GF-D8 (cell line): Measurements from ENCODE around the gene LRRC8D.
A peak's percentile ranks its signal among the peaks of the same experiment; 100 is the strongest.

Experiments
- DNase-seq: peaks from one replicate; lab custom pipeline; 2025; lab: John Stamatoyannopoulos, UW

Gene LRRC8D

DNA sequence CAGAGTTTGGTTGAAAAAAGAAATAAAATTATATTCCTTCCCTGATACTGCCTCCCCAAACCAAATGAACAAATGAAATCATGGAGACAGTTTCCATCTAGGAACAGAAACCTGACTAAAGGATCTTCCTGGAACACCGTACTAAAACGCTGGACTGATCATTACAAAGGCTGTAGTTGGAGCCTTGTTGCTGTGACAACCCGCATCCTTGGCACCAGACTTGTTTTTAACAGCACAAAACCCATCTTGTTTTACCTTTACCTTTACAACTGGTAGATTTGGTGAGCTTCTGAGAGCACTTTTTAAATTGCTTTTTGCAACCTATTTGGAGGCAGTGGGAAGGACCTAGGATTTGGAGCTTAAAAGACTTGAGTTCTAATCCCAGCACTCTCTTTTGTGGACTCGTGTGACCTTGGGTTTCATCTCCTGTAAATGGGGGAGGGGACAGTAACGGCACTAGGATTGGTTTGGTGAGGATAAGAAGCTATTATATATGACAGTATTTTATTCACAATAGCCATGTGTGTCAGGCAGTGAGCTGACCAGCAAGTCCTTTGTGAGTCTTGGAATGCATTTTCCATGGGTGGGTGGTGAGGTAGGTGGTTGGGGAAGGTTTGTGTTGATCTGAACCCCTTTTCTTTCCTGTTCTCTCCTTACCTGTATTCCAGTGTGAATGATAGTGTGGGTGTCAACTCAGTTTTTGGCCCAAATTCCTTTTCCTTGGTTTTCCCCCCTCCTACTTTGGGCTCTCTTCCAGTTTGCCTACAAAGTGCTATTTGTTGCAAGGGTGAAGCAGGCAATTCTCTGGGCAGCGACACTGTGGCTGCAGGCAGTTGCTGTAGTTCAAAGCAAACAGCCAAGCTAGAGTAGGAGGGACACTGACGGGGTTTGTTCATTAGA is 12.6 kb downstream of the LRRC8D start:
- DNase-seq, result no peak

DNA sequence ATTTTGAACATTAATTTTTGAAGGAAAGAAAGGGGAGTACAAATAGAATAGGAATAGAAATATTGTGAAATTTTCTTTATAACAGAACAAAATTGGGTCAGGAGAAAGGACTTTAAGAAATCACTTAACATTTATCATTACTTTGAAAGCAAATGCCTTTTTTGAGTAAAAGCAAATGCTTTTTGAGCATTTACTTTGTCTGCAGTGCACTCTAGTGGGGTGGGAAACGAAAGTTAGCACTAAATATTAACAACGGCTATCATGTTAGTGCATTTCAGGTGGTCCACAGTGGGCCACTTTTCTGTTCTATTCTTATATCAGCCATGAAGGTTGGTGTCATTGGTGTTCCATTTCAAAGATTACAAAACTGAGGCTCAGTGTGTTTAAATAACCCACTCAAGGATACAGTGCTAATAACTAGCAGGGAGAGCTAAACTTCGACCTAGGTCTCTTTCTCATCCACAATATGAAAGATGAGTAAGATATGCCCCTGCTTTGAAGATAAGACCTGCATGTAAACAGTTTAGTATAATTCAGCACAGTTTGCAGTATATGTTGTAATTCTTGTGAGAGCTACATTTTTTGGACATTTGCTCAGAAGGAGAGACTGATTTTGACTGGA is 13.4 kb downstream of the LRRC8D start:
- no peak for DNase-seq

DNA sequence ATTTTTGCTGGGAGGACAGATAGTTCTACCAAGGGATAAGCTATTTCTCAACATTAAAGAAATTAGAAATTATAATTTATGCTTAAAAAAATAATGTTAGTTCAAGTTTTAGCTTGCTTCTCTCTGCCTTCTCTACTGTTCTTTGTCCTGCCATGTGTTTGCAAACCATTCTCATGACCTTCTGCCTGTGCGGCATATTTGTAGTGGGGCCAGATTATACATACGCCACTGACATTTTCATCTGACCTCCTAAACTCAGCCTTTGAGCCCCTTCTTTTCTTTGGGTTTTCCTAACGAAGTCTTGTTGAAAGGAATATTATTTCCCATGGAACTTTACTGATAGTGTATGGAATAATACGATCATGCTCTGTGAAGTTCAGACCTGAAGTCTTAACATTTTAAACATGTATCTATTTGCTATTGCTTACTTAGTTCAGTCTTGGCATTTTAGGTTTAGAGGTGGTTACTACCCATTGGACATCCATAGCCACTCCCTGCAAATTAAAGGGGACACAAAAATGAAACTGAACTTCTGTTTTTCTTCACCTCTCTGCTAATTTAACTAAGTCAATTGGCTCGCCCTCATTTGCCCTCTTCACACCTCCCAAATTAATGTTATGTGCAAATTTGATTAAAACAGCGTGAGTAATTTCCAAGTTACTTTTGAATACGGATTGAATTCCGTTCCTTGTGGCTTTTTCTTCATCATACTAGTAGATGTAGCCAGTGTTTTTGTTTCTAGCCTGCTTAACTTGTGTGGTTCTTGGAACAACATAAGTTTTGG is 15.6 kb downstream of the LRRC8D start:
- DNase-seq, result no peak

DNA sequence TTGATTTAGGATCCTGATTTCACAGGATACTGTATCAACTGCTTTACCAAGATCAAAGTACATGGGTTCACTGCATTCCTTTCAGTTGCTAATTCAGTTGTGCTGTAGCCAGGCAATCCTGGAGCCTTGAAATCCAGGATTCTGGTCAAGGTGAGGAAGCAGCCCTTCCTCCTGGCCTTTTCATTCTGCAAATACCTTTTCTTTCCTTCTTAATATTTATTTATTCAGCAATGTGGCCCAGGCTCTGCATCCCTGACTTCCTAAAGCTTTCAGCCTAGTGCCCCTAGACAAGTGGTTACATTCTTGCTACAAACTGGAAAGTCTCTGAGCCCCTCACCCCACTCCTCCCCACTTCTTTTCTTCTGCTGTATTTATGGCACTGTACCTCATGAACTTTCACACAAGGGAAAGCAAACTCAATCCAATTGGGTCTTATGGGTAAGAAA is 16.2 kb downstream of the LRRC8D start:
- no peak for DNase-seq

DNA sequence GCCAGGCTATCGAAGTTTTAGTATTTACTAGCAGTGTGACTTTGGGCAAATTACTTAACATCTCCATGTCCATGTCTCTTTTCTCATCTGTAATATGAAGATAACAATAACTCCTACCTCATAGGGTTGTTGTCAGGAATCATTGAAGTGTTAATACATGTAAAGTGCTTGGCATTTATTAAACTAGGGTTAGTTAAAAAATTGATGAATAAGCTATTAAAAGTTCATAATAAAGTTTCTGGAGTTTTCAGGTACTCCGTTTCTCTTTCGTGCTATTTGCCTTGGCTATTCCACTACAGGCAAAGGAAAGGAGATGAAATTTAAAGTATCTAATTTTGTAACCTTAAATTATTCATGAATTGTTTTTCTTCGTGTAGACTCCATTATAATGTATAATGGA is 16.7 kb downstream of the LRRC8D start:
- DNase-seq, result no peak

DNA sequence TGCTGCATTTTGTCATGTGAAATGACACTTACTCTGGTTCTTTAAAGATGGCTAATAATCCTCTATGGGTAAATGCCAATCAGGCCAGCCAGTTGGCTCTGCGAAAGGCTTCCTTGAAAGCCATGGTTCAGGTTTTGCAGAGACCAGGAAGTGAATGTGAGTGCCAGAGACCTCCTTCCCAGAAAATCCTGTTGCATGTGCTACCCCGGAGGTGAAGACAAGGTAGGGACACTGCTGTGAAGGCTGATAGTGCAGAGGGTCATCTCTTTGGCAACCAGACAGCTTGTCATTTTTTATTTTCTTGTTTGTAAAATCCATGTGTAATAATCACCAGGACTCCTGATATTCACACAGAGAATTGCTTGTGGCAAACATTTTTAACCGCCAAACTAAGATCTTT is 18.7 kb downstream of the LRRC8D start:
- no peak for DNase-seq

DNA sequence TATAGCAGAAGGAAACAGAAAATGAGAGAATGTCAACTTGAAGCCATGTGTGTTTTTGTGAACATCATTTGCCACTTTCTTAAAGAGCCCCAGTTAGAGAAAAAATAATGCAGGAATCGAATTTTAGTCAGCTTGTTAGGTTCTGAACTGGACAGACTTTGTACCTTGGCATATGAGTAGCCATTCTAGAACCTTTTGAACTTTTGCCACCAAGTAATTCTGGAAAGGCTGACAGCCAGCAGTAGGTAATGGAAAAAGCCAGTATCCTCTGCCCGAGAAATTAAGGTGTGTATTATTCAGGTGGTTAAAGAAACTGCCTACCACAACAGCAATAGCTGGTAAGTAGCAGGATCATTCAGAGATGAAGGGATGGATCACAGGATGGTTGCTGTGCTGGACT is 20.7 kb downstream of the LRRC8D start:
- no peak for DNase-seq

DNA sequence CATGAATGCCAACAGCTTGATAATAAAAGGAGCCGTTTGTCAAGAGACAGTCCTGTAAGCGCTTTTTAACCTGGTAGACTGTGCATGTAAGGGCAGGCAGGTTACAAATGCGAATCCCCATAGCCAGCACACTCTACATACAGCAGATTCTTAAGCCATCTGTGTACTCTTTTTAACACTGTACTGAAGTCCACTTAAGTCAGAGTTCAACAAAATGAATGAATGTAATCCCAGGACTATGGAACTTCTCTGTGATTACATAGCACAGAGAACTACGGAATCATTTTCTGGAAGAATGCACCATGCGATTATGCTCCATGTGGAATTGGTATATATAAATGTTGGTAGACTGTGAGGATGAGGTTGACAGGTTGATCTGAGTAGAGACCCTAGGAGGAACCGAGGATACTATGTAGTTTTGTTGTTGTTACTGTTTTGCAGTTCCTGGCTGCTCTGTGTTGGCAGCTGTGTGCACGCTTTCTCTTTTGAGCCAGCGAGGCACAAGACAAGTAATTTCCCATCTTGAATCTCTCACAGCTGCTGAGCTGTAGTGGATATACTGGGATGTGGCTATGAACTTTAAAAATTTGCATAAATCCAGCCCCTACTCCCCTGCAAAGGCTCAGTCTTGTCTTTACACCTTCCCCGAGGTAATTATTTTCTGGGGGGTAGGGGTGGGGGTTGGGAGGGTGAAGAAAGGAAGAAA is 21.9 kb downstream of the LRRC8D start:
- no peak for DNase-seq

DNA sequence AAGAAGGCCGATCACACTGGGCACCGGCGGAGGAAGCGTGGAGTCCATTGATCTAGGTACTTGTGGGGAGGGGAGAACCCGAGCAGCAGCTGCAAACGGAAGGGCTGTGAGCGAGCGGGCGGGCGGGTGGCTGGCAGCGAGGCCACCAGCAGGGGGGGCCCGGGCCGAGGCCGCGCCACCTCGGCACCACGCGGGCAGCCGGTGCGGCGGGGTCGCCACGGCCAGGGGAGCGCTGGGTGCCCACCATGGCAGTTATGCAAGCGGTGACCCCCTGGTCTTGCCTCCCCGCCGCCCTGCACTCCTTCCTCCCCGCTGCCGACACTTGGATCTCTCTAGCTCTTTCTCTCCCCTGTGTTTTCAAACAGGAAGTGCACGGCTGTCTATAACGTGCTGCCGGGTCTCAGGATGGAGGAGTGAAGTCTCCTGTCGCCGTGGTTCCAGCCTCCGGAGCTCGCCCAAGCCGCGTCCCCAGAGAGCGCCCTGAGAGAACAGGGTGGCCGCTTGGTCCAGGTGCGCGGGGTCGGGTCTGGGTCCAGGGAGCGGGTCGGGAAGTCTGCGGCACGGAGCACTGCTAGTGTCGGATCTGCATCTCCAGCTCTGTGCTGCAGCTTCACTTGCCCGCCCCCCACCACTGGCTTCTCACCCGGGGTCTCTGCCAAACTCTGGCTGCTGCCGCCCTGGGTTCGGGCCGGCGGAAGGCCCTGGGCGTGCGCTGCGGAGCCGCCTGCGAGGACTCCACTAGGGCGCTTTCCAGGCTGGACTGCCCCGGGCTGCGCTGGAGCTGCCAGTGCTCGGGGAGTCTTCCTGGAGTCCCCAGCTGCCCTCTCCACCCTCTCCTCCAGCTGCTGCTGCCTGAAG is 22.7 kb downstream of the LRRC8D start:
- DNase-seq, result peak; percentile 49

DNA sequence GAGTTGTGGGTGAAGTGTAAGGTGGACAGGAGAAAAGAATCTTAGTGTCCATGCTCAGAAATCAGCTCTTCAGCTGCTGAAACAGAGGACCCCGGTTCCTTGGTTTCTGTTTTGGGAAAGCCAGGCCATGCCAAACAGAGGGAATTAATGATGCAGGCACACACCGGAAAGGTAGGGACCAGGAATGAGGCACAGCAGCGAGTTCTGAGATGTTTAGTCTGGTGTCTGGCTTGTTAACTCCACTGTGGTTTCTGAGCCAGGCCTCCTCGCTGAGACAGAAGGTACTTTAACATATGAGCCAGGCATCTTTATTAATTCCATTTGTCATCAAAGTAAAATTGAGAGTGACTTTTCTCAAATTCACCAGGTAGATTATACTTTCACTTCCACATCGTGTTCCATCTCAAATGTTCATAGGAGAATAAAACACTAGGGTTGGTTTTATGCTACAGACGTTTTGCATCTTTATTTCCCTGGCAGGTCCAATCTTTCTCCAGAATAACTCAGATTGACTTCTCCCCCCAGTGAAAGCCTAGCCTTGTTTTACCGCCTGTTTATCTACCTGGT is 23.5 kb downstream of the LRRC8D start:
- DNase-seq, result no peak

DNA sequence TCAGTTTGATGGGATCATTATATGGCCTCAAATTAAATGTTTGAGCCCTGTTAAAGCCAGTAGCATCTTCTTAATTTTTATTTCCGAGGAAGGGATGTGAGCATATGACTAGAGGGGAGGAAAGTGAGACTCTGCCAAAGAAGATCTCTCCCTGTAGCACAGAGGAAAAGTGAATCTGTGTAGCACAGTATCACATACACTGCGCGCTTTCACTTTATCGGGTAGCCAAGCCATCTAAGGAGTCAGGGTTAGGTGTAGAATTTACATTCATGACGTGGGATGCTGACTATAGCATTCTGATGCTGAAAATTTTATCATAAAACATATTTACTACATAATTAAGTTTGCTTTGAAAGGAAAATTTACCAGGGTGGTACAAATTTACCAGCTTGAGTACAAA is 24.0 kb downstream of the LRRC8D start:
- no peak for DNase-seq

DNA sequence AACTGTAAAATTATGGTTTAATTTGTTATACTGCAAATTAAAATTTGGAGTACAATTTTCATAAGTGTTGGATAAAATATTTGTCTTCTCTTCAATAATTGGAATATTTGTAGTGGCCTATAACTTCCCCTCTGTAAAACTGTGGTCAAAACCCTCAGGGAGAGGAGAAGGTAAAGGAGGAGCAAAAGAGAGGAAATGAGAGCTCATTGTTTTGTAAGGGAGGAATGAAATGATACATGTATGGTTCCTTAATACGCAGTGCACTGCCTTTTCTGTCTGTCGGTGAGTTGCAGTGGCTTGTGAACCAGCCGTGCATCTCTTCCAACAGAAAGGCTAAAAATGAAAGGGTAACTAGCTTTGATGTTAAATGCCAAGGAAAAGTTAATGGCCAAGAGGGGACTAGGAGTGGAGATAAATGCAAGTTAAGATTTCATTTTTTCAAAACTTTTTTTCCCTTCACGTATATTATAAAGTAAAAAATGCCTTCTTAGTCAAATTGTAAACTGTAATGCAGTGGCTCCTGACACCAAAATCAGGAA is 26.4 kb downstream of the LRRC8D start:
- peak; percentile 39 for DNase-seq

DNA sequence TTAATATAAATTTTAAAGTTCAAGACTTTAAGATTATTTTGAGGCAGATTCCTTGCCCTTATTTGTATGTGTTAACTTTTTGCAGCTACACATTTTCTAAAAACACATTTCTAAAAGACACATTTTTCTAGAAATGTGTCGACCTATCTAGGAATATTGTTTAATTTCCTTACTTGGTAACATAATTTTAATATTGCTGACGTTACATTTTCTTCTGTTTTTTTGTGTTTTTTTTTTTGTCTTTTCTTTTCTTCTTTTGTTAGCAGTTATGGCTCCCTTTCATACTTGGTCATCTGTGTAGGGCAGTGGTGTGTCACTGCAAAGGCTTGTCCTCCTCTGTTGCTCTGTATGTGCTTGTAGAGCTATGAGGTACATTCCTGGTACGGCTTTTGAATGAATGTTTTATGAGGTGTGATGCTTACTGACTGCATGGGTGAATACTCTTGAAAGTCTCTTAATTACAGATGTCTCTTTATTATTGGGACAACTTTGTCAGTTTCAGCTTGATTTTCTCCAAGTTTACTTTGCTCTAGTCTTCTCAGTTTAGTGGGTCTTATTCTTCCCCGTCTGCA is 30.1 kb downstream of the LRRC8D start:
- DNase-seq, result no peak

DNA sequence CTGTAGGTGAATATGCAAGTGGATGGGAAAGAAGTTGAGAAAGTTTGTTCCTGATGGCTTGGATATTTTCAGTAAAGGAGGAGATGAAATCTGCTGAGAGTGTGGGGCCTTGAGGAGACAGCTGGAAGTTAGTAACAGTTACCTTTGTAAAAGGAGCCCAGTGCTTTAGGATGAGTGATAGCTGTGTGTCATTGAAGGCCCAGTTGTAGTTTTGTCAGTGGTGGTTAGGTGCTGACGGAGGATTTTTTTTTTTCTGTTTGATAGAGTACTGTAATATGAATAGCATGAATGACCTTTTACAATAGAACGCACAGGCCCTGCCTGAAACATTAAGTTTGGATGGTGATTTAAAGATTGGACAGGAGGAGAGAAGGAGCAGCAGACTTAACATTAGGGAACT is 33.3 kb downstream of the LRRC8D start:
- DNase-seq, result no peak

DNA sequence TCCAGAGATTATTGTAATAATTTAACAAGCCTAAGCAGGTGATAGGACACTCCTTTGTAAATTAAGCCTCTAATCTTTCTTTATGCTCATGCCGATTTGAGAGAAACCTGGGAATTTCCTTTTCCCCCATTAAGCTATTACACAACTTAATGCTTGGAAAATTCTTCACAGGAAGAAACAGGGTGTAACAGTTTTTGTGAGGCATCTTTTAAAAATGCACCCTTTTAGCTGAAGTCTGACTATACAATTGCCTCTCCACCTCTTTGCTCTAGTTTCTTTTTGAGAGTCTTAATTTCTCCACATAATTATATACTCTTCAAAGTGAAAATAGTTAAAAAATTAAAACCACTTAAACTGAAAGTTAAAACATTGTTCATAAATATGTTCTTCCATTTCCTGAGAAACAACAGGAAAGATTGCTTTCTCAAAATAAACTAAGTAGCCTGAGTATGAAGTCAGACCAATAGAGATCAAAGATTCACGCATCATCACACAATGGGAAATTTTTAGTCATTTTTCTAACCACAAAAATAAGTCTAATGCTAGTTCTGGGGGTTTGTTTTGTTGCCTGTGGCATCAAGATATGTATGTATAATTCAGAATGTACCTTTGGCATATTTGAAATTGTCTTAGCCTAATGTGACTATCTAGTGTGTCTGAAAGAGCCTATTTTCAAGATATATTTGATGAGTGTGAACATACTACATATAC is 34.7 kb downstream of the LRRC8D start:
- DNase-seq, result no peak

DNA sequence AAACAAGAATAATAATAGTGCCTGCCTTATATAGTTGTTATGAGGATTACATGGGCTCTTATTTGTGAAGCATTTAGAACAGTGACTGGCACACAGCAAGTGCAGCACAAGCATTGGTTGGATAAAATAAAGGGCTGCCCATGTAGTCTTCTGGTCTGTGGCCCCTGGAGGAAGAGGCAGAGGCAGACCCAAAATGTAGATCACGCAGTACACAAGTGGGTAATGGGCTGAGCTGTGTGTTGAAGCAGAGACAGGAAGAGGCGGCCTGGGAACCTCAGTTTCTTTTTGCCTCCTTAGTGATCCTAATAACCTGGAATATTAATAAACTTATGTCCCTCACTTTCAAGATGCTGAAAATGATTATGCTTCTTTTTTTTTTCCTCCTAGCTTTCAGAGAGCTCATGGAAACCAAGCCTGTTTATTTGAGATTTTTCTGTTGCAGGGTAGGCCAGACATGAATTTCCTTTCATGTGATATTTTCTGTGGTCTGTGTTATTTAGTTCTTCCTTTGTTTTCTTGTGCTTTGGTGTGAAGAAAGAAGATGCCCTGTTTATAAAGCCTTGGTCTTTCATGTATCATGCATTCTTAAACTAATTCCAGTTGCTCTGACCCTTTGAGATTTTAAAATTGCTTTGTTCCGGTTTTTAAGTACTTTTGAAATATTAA is 42.5 kb downstream of the LRRC8D start:
- no peak for DNase-seq

DNA sequence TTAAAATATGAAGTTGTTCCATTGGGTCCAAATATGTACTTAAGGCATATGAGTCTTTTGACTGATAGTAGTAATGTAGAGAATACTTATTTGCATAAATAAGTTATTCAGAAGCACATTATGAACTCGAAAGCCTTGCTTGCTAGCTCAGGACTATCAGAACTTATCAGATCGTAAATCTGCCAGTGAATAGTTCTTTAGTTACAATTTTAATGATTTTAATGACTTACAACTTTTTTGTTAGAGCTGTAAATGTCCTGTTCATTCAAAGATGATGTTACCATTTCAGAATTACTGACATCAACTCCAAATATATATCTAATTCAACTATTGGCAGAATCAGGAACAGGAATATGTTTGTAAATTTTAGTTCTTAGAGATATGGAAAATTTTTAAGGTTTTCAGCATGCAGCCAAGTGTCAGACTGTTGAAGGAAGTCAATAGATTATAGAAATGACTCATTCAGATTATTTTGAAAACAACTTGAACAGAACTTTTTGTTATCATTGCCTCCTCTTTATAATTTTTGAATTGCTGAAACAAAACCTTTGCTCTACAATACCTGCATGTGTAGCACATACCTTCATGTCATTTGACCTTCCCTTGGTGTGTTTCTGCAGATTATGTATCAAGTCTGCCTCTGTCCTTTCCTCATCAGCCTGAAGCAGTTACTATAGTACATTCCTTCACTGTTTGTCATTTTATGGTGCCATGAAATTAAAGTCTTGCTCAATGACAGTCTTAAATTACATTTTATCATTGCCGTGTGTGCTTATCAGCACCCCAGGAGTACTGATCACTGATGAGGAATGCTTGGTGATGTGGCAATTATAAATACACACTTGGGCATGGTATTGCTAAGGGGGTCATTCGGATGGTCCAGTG is 44.9 kb downstream of the LRRC8D start:
- DNase-seq, result no peak

DNA sequence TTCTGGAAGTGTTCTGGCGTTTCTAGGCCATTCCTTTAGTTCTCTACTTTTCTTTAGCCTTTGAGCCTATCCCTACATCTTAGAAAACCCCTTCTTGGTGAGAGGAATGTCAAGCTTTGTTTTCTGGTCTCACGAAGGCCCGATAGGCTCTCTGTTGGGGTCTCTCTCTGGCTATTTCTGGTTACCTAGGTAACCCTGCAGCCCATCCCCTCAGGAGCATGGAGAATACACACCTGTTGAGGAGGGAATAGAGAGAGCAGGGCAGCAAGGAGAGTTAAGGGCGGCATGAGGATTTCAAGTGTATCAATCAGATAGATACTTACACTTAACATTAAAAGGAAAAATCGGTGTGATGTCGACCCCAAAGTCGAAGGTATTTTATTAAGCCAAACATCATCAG is 45.7 kb downstream of the LRRC8D start:
- DNase-seq, result no peak
